Measurements from ENCODE around the gene TIFAB. TPM values are rescaled to one million over a fixed set of nuclear protein-coding genes. Genes with fewer than 3 reads are reported as not detected.

TIFAB gene
- total RNA-seq, 1 donor from 2014 or later, result not detected

- DNase-seq (ENCODE audit: low spot score in 2 of 2) (no peak), FAIRE-seq (no peak)
These were observed 7.3 kb downstream of the TIFAB start for GRCh38 chr5:135444881-135445280.

GRCh38 chr5:135444360-135444759 is 7.8 kb downstream of the TIFAB start:
- DNase-seq (ENCODE audit: low spot score in 2 of 2) (no peak), FAIRE-seq (no peak)

GRCh38 chr5:135443161-135443960 is 8.8 kb downstream of the TIFAB start:
- DNase-seq (ENCODE audit: low spot score in 2 of 2), result no peak
- no peak for FAIRE-seq

GRCh38 chr5:135442431-135443160 is 9.6 kb downstream of the TIFAB start:
- no peak for DNase-seq (ENCODE audit: low spot score in 2 of 2)
- no peak for FAIRE-seq

- FAIRE-seq (no peak), DNase-seq (ENCODE audit: low spot score in 2 of 2) (no peak)
These were observed 10.2 kb downstream of the TIFAB start for GRCh38 chr5:135441919-135442318.

GRCh38 chr5:135441350-135441831 is 10.8 kb downstream of the TIFAB start:
- no peak for DNase-seq (ENCODE audit: low spot score in 2 of 2)
- FAIRE-seq, result no peak

GRCh38 chr5:135440916-135441315 is 11.2 kb downstream of the TIFAB start:
- FAIRE-seq, result no peak

GRCh38 chr5:135439231-135440205 is 12.6 kb downstream of the TIFAB start:
- DNase-seq (ENCODE audit: low spot score in 2 of 2) (no peak), FAIRE-seq (no peak)

More at GRCh38 chr5:135440916-135441315, 11.2 kb downstream of the TIFAB start:
- DNase-seq (ENCODE audit: low spot score in 2 of 2), result no peak

GRCh38 chr5:135438636-135439221 is 13.4 kb downstream of the TIFAB start:
- DNase-seq (ENCODE audit: low spot score in 2 of 2) (no peak), FAIRE-seq (no peak)

GRCh38 chr5:135437796-135438560 is 14.2 kb downstream of the TIFAB start:
- FAIRE-seq, result no peak
- DNase-seq (ENCODE audit: low spot score in 2 of 2), result no peak

GRCh38 chr5:135437422-135437795 is 14.7 kb downstream of the TIFAB start:
- DNase-seq (ENCODE audit: low spot score in 2 of 2), result no peak
- FAIRE-seq, result no peak

- FAIRE-seq (no peak), DNase-seq (ENCODE audit: low spot score in 2 of 2) (no peak)
These were observed 15.2 kb downstream of the TIFAB start for GRCh38 chr5:135436951-135437418.

GRCh38 chr5:135435467-135436330 is 16.5 kb downstream of the TIFAB start:
- FAIRE-seq (no peak), DNase-seq (ENCODE audit: low spot score in 2 of 2) (no peak)

- FAIRE-seq, result no peak
- no peak for DNase-seq (ENCODE audit: low spot score in 2 of 2)
These were observed 17.3 kb downstream of the TIFAB start for GRCh38 chr5:135434591-135435466.

GRCh38 chr5:135433681-135434426 is 18.3 kb downstream of the TIFAB start:
- DNase-seq (ENCODE audit: low spot score in 2 of 2), result no peak
- FAIRE-seq, result no peak

GRCh38 chr5:135432113-135432512 is 20.0 kb downstream of the TIFAB start:
- DNase-seq (ENCODE audit: low spot score in 2 of 2) (no peak), FAIRE-seq (no peak)

- no peak for FAIRE-seq
- DNase-seq (ENCODE audit: low spot score in 2 of 2), result no peak
These were observed 22.1 kb downstream of the TIFAB start for GRCh38 chr5:135430135-135430437.

Measured in frontal cortex (tissue), 4 donors.